GM11168 (cell line): ENCODE measurements around the gene NOL6.
"Not testable (repeated sequence)": the region's sequence is repeated elsewhere in the genome, so short reads cannot be mapped to it uniquely, and the experiment has no call there.

Source experiments
- in situ Hi-C: fragments of 300-500 bp; cut with MboI; formaldehyde crosslinking; loops from one replicate; pipeline ENCODE4 v1.12.0; 2022; ENCODE audit warnings: low sequenced_read_pairs; ENCODE audit not compliant: unreplicated experiment

The NOL6 gene

DNA sequence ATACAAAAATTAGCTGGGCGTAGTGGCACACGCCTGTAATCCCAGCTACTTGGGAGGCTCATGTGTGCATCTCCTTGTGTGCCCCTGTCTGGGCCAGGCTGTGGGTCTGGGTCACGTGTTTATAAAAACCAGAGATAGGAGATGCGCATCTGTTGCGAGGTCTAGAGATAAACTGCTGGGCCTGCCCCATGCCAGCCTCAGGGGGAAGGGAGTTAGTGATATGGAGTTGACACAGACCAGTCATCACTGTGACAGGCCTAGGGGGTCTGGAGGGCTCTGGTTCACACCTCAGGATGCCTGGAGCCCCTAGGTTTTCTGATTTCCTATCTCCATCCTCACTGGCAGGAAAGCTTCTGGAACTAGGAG, 19.1 kb downstream of the NOL6 start:
- in situ Hi-C loops: not testable (repeated sequence)

DNA sequence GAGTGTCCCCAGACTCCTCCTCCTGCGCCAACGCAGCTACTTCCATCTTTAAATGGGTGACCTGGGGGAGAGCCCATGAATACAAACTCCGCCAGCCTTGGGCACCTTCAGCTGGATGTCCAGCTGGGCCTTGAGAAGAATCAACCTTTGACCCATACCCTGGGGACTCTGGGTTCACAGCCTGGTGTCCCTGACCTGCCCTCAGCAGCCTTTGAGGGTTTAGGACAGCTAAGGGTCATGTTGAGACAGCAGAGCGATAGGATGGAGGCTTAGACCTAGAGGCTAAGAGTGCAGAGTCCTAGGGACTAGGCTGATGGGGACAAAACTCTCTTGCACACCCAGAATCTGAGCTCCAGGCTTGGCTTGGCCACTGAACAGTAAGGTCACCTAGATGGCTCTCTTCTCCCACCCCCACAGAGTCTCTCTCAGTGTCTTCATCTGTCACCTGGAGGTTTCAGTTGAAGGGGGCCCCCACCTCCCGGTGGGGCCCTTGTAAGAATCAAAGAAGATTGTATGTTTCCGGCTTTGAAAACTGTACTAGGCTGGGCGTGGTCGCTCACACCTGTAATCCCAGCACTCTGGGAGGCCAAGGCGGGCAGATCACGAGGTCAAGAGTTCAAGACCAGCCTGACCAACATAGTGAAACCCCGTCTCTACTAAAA, 19.6 kb downstream of the NOL6 start:
- in situ Hi-C loops: no loop called here

DNA sequence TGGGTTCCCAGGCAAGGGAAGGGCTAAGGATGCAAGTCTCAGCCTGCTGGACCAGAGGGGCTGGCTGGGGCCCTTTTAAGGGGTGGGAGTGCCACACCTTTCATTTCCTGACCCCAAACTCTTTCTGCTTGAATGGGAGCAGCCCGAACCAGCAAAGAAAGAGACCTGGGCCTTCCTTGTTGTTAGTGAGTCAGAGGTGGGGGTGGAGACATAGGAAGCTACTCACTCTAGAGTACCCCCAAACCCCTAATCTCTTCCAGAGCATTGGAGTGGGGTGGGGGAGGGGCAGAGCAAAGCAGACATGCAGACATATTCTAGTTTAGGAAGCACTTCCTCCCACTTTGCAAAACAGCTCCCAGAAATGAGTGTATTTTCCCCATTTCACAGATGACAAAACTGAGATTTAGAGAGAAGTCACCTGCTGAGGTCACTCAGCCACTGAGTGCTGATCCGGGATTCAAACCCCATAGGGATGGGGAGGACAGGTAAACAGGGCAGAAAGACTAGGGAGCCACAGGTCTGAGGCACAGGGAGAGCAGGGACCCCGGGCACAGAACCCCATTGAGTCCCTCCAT, 20.4 kb downstream of the NOL6 start:
- in situ Hi-C loops: no loop called here

DNA sequence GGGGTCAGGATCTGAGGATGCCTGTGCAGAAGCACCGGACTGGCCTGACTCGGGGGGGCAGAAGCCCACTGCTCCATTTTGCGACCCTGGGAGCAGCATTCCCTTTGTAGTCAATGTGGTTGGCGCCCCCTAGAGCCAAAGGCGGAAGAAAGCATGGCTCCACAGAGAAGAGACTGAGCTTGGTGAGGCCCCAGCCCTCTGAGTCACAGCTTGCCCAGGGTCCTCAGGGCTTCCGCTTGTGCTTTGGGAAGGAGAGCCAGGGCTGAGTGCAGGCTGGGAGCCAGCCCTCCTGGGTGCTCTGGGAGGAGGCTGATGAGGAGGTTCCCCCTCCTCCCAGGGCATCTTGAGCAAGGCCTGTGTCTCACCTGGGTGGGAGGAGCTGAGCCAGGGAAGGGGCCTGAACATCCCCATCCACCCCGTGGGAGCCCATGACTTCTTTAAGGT, 20.9 kb downstream of the NOL6 start:
- in situ Hi-C loops: no loop called here

DNA sequence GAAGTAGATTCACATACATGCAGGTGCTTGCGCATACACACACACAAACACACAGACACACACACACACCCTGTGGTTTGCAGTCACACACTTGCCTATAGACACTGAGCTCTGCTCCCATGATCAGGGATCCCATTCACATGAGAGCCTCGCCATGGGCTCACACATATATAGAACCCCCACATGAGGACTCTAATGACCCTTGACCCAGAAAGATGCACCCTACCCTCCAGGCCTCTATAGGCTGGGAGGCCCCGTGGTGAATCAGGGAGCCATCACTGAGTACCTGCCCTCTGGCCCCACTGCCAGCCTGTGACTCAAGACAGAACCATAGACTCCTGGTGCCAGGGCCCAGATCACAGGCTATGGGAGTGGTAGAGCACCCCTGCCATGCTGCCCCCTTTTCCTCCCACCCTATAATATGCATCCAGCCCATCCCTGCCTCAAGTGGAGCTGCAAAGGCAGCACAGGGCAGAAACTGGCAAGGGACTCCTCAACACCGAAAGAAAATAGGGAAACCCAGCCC, 23.0 kb downstream of the NOL6 start:
- in situ Hi-C loops: no loop called here

DNA sequence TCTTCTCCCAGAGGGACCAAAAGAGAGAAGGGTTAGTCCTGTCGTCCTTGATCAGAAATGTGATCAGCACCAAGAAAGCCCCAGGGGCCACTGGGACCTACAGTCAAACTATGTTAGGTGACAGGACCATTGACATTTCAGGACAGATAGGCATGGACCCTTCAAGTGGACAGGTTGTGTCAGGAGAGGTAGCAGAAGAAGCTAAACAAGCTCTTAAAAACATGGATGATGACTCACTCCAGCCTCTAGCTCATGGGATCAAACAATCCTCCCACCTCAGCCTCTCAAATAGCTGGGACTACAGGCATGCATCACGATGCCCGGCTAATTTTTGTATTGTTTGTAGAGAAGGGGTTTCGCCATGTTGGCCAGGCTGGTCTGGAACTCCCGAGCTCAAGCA, 24.0 kb downstream of the NOL6 start:
- in situ Hi-C loops: no loop called here

DNA sequence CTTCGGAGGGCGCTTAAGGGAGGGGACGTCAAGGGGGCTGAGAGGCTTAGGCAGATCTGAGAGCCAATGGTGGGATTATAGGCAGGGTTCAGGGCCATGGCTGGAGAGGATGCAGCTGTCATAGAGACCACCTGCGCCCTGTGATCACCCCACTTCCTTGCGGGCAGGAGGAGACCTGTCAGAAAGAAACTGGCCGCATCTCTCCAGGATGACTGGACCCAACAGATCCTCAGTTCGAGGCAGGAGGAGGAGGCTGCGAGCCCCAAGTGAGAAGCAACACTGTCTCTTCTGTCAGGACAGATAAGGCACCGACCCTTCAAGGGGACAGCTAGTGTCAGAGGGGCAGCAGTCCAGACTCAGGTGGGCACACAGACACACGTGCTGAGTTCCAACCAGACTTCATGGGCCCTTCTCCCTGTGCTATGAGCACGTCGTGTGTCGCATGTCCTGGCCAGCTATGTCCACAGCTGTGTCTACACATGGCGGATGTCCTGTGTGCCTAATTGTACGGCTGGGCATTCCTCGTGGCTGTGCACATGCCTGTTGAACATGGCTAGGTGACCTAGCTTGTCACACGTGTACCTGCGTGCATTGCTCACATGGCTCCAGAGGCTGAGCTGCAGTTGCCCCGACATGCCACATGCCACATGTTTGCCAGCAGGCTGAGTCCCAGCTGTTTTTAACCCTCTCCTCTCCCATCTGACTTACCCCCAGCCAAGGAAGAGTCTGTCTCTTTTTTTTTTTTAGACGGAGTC, 25.7 kb downstream of the NOL6 start:
- in situ Hi-C loops: no loop called here

DNA sequence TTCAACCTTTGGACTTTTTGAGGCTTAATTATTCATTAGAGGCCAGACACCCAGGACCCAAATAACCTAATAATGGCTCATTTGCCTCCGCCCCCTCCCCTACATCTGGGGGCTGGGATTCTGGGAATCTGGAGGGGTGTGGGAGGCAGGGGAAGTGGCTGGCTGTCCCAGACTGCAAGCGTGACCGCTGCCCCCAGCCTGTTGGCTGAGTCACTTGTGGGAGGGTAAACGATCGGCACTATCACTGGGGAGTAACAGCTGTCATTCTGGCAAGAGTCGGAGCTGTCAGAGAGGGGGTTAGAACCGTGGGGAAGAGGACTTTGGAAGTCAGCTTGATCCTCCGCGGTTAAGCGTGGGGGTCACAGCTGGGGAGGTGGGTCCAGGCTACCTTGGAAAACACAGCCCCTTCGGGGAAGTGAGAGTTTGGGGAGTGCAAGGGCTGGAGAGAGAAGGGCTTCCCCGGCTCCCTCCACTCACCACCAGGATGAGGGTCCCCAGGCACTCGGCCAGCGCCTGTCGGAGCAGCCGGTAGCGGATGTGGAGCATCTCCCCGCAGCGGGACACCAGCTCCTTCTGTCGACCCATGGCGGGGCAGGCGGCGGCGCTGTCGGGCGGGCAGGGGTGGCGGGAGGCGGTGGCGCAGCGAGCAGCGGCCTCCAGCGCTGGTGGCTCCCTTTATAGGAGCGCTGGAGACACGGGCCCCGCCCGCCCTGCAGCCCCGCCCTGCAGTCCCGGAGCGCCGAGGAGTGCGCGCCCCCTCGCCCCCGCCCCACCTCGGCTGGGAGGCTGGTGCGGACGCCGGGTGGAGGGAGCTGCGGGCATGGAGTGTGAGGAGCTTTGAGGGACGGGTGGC, 26.6 kb downstream of the NOL6 start, which contains the start of gene AQP3:
Gene AQP3 (minus strand): TSS at position 648 of the 853 bp plus-strand sequence. CDS start 63 bp downstream, at position 585.
- in situ Hi-C loops: no loop called here

DNA sequence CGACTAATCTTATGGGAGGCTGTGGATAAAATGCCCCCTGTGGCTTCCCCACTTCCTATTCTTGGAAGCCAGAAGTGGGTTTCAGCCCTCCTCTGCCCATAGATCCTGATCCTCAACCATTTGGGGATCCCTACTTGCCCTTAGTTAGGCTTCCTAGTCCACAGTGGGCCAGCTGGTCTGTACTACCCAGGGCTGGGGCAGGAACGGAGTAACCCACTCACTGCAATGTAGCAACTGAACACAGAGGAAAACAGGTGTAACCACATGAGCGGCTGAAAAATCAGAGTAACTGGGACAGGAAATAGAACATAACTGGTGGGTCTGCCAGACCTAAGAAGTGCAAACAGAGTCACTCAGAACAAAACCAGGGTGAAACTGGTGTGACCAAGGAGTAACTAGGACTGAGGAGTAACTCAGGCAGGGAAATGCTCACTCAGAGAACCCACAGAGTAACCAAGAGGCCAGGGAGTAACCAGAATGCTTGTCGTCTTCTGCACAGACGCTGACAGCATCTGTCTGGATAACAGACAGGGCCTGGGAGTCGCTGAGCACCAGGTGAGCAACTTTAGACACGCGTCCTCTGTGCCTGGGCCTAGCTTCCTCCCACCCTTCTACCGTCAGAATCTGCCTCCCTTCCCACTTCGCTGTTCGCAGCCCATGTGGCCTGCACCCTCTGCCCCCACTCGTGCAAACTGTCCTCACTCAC, 27.3 kb downstream of the NOL6 start:
- in situ Hi-C loops: no loop called here

DNA sequence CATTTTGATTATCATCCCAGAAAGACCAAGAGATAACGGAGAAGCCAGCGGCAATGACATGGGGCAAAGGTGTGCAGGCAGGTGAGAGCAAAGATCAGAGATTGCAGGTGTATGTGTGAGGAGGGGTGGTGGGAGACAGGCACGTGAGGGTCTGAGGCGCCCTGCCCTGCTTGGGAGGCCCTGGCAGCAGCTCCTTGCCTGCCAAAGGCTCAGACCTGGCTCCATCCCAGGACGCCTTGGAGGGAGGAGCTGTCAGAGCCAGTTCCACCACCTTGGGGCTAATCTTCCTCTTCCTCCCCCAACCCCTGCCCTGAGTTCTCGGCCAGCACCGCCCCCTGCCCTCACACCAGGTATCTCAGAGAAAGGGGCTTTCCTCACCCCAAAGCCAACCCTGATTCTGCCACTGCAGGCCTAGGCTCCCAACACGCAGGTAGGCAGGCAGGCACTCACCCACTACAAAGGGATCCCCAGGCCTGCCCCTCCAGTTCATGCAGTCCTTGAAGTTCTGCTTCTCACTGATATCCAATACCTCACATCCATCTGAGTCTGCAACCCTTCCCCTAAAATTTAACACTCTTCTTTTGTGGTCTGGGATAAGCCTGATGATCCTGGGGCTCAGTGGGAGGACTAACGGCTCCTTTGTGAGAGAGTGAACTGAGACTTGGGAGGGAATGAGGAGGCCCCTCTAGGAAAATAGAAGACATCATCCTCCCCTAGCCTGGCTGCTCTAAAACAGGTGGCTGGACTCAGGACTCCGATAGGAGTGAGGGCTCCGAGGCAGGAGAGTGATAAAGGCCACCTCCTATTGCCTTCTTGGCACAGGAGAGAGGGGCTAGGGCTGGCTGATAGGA, 28.1 kb downstream of the NOL6 start:
- in situ Hi-C loops: no loop called here

DNA sequence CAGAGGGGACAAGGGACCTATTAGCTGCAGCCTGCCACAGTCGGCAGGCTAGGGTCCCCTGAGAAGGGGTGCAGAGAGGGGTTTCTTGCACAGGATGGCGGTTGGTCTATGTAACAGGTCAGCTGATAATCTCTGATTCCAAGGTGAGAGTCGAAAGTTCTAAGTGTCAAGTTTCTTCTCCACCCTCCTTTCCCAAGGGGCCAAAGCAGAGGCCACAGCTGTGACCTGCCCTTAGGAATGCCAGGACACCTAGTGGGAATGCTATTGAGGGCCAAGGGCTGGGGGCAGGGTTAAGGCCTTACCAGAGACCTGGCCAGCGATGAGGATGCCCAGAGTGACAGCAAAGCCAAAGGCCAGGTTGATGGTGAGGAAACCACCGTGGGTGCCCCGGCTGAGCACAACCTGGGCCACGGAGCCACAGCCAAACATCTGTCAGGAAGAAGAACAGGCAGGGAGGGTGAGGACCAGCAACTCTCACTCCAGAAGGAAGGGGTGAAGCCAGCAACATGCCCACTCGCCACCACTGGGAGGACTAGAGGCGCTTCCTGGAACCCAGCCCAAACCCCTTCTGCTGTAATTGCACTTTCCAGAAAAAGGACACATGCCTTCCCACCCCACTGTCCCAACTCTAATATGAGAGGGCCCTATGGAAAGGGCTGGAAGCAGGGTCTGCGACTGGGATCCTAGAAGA, 30.1 kb downstream of the NOL6 start:
- in situ Hi-C loops: no loop called here

DNA sequence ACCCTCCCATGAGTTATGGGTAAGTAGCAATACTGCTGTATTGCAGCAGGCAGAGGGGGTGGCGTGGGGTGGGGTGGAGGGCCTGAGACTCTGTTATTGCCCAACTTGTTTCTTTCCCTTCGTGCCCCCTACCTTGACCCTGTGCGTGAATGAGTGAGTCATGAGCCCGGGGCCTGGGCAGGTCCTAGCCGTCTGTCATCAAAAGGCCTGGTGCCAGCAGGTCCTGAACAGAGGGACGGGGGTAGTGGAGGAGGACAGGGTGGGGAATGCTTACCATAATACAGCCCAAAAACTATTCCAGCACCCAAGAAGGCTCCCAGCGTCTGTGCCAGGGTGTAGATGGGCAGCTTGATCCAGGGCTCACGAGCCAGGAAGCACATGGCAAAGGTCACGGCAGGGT, 30.7 kb downstream of the NOL6 start:
- in situ Hi-C loops: no loop called here

DNA sequence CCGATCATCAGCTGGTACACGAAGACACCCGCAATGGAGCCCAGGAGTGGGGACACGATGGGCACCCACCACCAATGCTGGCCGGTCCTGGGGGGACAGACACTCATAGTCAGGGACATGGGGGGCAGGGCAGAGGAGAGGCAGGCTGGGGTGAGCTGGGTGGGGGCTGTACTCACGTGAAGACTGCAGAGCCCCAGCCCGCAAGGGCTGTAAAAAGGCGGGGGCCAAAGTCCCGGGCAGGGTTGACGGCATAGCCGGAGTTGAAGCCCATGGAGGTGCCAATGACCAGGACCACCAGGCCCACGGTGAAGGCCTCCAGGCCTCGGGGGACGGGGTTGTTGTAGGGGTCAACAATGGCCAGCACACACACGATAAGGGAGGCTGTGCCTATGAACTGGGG, 31.6 kb downstream of the NOL6 start:
- in situ Hi-C loops: no loop called here

DNA sequence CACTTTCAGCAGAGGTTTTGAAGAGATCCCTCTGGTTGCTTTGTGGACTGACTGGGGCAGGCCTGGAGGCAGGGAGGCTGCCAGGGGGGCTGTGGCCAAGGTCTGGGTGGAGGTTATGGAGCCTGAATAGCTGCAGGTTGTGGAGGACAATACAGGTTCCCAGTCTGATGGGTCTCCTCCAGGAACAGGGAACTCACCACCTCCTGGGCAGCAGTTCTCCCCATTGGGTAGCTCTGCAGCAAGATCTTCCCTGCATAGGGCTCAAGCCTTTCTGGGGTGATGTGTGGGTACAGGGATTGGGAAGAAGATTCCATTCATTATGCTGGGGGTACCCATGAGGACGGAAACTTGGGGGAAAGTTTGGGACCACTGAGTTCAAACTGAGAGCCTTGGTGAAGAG, 33.1 kb downstream of the NOL6 start:
- in situ Hi-C loops: no loop called here

DNA sequence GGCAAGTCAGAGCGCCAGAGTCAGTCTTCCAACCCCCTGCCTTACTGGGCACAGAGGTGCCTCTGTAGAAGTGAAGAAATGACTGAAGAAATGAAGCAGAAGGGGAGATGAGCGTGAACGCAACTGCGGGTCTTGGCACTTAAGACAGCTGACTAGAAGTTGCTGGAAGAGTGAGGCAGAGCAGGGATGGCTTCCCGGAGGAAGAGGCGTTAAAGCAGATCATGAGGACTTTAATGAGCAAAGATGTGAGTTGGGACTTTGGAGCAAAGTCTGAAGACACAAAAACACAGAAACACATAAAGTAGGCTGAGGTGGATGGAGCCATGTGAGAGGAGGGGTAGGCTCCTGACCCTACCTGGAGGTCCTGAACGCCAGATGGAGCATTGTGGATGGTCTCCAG, 33.5 kb downstream of the NOL6 start:
- in situ Hi-C loops: no loop called here

DNA sequence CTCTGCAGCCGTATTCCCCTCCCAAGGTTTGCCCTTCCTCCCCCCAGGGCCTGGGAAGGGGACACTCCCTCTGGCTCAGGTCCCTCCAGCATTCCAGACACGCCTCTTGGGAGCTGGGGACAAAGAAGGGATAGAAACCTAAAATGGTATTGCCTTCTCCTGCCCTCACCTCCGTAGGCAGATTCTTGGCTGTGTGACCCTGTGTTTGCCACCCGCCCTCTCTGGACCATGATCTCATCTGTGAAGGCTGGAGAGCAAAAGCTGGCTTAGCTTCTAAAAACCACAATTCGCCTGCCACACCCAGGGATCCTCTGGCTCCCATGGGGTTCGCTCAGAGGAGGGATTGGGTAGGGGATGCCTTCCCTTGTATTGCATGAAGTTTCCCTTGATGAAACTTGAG, 34.0 kb downstream of the NOL6 start:
- in situ Hi-C loops: no loop called here

DNA sequence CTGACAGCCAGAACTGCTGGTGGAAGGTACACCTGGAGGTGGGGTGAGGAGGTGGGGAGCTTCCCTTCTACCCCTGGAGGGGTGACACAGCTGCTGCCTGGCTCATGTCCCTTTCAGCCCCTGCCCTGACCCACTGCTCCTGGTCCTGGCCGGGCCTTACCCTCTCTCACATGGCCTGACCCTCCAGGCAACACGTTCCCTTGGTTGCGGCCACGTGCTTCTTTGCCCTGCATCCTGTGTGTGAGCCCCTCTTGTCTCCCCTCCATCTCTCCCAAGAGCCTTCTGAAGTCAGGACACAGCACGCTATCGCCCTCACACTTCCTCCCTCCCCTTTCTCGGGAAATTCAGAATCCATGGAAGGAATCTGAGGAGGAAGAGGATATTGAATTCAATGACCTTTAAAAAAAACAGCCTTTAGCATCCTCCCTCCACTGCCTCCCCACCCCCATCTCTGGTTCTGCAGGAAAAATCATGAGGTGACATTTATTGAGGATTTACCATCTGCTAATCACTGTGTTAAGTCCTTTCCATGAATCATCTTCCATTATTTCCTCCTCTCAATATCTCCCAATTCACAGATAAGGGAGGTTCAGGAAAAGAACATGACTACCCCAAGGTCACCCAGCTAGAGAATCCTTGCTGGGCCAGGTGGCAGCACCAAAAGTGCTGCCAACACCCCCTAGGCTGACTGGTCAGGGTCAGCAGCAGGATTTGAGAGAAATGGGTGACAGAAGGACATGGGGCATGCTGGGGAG, 34.6 kb downstream of the NOL6 start:
- in situ Hi-C loops: no loop called here

DNA sequence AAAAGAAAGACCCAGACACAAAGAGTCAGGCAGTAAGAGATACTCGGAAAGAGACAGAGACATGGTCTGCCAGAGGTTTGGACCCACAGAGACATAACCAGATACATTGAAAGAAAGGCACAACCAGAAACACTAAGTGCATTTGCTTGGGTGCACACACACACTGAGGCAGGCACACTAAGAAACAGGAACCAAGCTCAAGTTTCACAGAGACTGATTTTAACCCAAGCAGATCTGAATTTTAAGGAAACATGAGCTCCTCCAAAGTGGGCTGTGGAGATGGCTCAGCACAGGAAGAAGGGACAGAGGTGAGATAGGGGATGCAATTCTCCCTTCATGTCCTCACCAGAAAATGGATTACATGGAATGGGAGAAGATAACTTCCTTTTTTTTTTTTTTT, 35.8 kb downstream of the NOL6 start:
- in situ Hi-C loops: no loop called here
